Measurements from ENCODE around the gene IMP3. TPM values are rescaled to one million over a fixed set of nuclear protein-coding genes. Genes with fewer than 3 reads are reported as not detected.
"Not testable (repeated sequence)": the region's sequence is repeated elsewhere in the genome, so short reads cannot be mapped to it uniquely, and the experiment has no call there.

The IMP3 gene
- total RNA-seq, 4 donors from 2014 or later = 37.2 to 131 (median 108) TPM

GRCh38 chr15:75683646-75684312, 43.8 kb upstream of the IMP3 start:
- DNase-seq = peak; percentile 68
- not testable (repeated sequence) for H3K36me3 ChIP-seq, H3K9me3 ChIP-seq, H3K4me3 ChIP-seq, H3K27me3 ChIP-seq
- TF ChIP-seq CTCF (IDR thresholded peaks at IDR 0.05) = peak; percentile 74 to 82 (median 77)
- H3K27ac ChIP-seq = peak overlapping the region in 2 of 4 donors; percentile 26 to 44
- WGBS, 2 donors (ENCODE audit: low coverage in 1 of 2) = 21% methylated on average over 11 of the region's 14 CpGs; no CpG with 5 or more reads in 1 of the 2 donors
- intact Hi-C loops (cut with DNase I; ENCODE audit: low total_unique reads) = loop anchor here (5.0 kb wide), 2 partner anchors 46 to 119 kb away; no protein-coding TSS in a partner anchor
- peaks cover 0 to 10% (median 4%) of the 10 kb centered on the region in 4 donors for H3K4me1 ChIP-seq
- in situ Hi-C loops (cut with MboI; ENCODE audit: low pct_ligation_motif_present in 1 of 4, low pct_unique_long_range_greater_than_20kb in 1 of 4, low sequenced_read_pairs in 3 of 4) = loop anchor here in 1 of 4 donors (10.0 kb wide), 1 partner anchor 121 kb away; no protein-coding TSS in a partner anchor

- intact Hi-C loops (cut with DNase I; ENCODE audit: low total_unique reads) = loop anchor here (5.0 kb wide), 2 partner anchors 45 to 120 kb away; no protein-coding TSS in a partner anchor
- no peaks in the 10 kb centered on the region for H3K27me3 ChIP-seq
- H3K9me3 ChIP-seq = no peaks in the 10 kb centered on the region
- in situ Hi-C loops (cut with MboI; ENCODE audit: low pct_ligation_motif_present in 1 of 4, low pct_unique_long_range_greater_than_20kb in 1 of 4, low sequenced_read_pairs in 3 of 4) = loop anchor here in 1 of 4 donors (10.0 kb wide), 1 partner anchor 122 kb away; no protein-coding TSS in a partner anchor
- H3K4me3 ChIP-seq = no peak overlapping the region
- 89% methylated on average over 19 of the region's 40 CpGs; no CpG with 5 or more reads in 1 of the 2 donors for WGBS, 2 donors (ENCODE audit: low coverage in 1 of 2)
- no peak for DNase-seq
- TF ChIP-seq EP300 (IDR thresholded peaks at IDR 0.05; ENCODE audit: low read depth) (no peak), POLR2AphosphoS5 (IDR thresholded peaks at IDR 0.05) (no peak)
- peaks cover 0 to 10% (median 4%) of the 10 kb centered on the region in 4 donors for H3K4me1 ChIP-seq
- peak overlapping the region in 1 of 4 donors; percentile 44 for H3K27ac ChIP-seq
- H3K36me3 ChIP-seq = no peaks in the 10 kb centered on the region
Observed at GRCh38 chr15:75682181-75683135, 42.4 kb upstream of the IMP3 start.

- Histone ChIP-seq H3K4me3 (no peak overlapping the region), H3K36me3 (no peaks in the 10 kb centered on the region), H3K27me3 (no peaks in the 10 kb centered on the region), H3K27ac (peak overlapping the region in 1 of 4 donors; percentile 19), H3K4me1 (peaks cover 0 to 7% (median 4%) of the 10 kb centered on the region in 4 donors), H3K9me3 (no peaks in the 10 kb centered on the region)
- DNase-seq = no peak
- in situ Hi-C loops (cut with MboI; ENCODE audit: low pct_ligation_motif_present in 1 of 4, low pct_unique_long_range_greater_than_20kb in 1 of 4, low sequenced_read_pairs in 3 of 4) (loop anchor here in 1 of 4 donors (10.0 kb wide), 1 partner anchor 125 kb away; no protein-coding TSS in a partner anchor), intact Hi-C loops (cut with DNase I; ENCODE audit: low total_unique reads) (loop anchor here (5.0 kb wide), 2 partner anchors 43 to 122 kb away; no protein-coding TSS in a partner anchor)
- 79 to 82% methylated on average over 4 to 11 of the region's 11 CpGs for WGBS, 2 donors (ENCODE audit: low coverage in 1 of 2)
- TF ChIP-seq POLR2A (IDR thresholded peaks at IDR 0.05) (no peak), EP300 (IDR thresholded peaks at IDR 0.05; ENCODE audit: low read depth) (no peak)
Observed at GRCh38 chr15:75680007-75680789, 40.2 kb upstream of the IMP3 start.

GRCh38 chr15:75678324-75678690, 38.3 kb upstream of the IMP3 start:
- H3K36me3 ChIP-seq; H3K27me3 ChIP-seq; intact Hi-C loops (cut with DNase I; ENCODE audit: low total_unique reads); H3K27ac ChIP-seq; in situ Hi-C loops (cut with MboI; ENCODE audit: low pct_ligation_motif_present in 1 of 4, low pct_unique_long_range_greater_than_20kb in 1 of 4, low sequenced_read_pairs in 3 of 4); H3K9me3 ChIP-seq; DNase-seq; H3K4me3 ChIP-seq; H3K4me1 ChIP-seq: not testable (repeated sequence)
- WGBS, 2 donors (ENCODE audit: low coverage in 1 of 2) = 74 to 86% methylated on average over 4 to 6 of the region's 6 CpGs

- H3K4me3 ChIP-seq = no peak overlapping the region
- DNase-seq = no peak
- TF ChIP-seq CTCF (IDR thresholded peaks at IDR 0.05) = no peak
- no peak for TF ChIP-seq POLR2AphosphoS5 (IDR thresholded peaks at IDR 0.05)
- no peak for TF ChIP-seq EP300 (IDR thresholded peaks at IDR 0.05; ENCODE audit: low read depth)
- TF ChIP-seq POLR2A (IDR thresholded peaks at IDR 0.05) = no peak
- in situ Hi-C loops (cut with MboI; ENCODE audit: low pct_ligation_motif_present in 1 of 4, low pct_unique_long_range_greater_than_20kb in 1 of 4, low sequenced_read_pairs in 3 of 4) (no loop called here), intact Hi-C loops (cut with DNase I; ENCODE audit: low total_unique reads) (no loop called here)
- H3K36me3 ChIP-seq = no peaks in the 10 kb centered on the region
- no peaks in the 10 kb centered on the region for H3K27me3 ChIP-seq
- H3K9me3 ChIP-seq = no peaks in the 10 kb centered on the region
- H3K27ac ChIP-seq = no peak overlapping the region
- peaks cover 9 to 15% (median 14%) of the 10 kb centered on the region in 4 donors for H3K4me1 ChIP-seq
- 68% methylated on average over 16 of the region's 16 CpGs; no CpG with 5 or more reads in 1 of the 2 donors for WGBS, 2 donors (ENCODE audit: low coverage in 1 of 2)
Observed at GRCh38 chr15:75677465-75678323, 37.7 kb upstream of the IMP3 start.

Measured in transverse colon (tissue), 4 donors.